DND-41 (cell line): ENCODE measurements around the gene CCDC27.

Experiments used
- EZH2 ChIP-seq: IDR thresholded peaks from 3 replicates; pipeline ENCODE4 v1.6.1; 2012; ENCODE audit warnings: borderline replicate concordance, low read depth, mild to moderate bottlenecking, moderate library complexity, low read length, inconsistent platforms; ENCODE audit not compliant: severe bottlenecking
- TF ChIP-seq, protein P1 (sequence below): IDR thresholded peaks from 2 replicates; pipeline ENCODE4 v1.5.1; 2012; ENCODE audit warnings: borderline replicate concordance, low read length, moderate library complexity, mild to moderate bottlenecking; ENCODE audit not compliant: poor library complexity, severe bottlenecking; ENCODE audit errors: extremely low read depth

DNA sequence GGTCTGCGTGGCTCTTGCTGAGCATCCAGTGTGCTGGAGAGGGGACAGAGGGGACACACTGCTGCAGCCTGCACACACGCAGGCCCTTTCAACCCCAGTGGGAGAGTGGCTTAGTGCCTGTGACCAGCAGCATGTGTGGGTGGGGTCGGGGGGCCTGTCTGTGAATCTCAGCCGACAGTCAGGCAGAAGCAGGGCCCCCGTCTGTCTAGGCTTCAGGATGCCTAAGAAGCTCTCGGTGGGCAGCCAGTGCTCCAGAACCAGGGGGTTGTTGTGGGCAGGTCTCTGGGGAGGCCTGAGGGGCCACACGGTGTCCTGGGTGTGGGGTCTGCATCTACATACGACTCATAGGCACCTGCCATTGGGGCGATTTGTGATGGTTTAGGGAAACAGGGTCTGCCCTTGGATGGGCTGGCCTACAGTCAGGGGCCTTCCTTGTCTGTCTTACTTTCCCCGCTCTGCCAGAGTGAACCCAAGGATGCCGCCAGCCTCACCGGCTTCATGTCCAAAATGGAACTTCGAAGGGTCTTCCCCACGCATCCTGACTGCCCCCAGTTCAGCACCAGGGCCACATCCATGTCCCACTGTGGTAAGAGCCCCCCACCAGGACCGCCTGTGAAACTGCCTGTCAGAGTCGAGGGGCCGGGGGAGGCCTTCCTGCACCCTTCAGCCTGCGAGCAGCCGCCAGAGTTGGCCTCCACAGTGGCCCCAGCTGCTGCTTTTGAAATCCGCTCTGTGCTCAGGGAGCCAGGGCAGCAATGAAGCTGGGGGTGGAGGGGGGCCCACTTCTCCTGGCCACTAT lies 1.6 kb downstream of the CCDC27 start:
- no peak for TF ChIP-seq EZH2
- TF ChIP-seq, protein P1, sequence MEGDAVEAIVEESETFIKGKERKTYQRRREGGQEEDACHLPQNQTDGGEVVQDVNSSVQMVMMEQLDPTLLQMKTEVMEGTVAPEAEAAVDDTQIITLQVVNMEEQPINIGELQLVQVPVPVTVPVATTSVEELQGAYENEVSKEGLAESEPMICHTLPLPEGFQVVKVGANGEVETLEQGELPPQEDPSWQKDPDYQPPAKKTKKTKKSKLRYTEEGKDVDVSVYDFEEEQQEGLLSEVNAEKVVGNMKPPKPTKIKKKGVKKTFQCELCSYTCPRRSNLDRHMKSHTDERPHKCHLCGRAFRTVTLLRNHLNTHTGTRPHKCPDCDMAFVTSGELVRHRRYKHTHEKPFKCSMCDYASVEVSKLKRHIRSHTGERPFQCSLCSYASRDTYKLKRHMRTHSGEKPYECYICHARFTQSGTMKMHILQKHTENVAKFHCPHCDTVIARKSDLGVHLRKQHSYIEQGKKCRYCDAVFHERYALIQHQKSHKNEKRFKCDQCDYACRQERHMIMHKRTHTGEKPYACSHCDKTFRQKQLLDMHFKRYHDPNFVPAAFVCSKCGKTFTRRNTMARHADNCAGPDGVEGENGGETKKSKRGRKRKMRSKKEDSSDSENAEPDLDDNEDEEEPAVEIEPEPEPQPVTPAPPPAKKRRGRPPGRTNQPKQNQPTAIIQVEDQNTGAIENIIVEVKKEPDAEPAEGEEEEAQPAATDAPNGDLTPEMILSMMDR, result no peak
